IMR-90 (cell line): Measurements from ENCODE around the gene QTRT2. TPM values are rescaled to one million over a fixed set of nuclear protein-coding genes. Genes with fewer than 3 reads are reported as not detected.

ENCODE experiments used
- ATAC-seq: fragments of 200-7000 bp; cut with Tn5 transposase; 2 replicates; pipeline ENCODE4 v1.9.1; 2020; ENCODE audit warnings: low read depth, mild to moderate bottlenecking, moderate library complexity
- BruUV-seq: library from RNA; stranded (reverse); fragments of 400-500 nt; replicated peaks from 2 replicates; lab custom pipeline; 2021; lab: Mats Ljungman, UMichigan
- CTCF ChIA-PET: fragments of 300-600 bp; formaldehyde crosslinking; extraction: SDS; loops from one replicate; lab custom pipeline; 2021; ENCODE audit warnings: antibody characterized with exemption; lab: Yijun Ruan, JAX
- POLR2A ChIA-PET: fragments of 300-600 bp; sonication (Branson Sonifier 250); formaldehyde crosslinking; loops from one replicate; lab custom pipeline; 2022; ENCODE audit warnings: antibody characterized with exemption; ENCODE audit not compliant: unreplicated experiment; lab: Charles Lee
- DNase-seq: peaks from one replicate; pipeline ENCODE4 v3.0.0; 2013
- H2AFZ ChIP-seq: replicated peaks from 2 replicates; pipeline ENCODE3; 2013; ENCODE audit warnings: low read length, mild to moderate bottlenecking; ENCODE audit not compliant: poor library complexity
- H2AK5ac ChIP-seq: 2 replicates; pipeline ENCODE4 v1.6.1; 2013; ENCODE audit warnings: low read depth, low read length, inconsistent platforms
- H2AK9ac ChIP-seq: replicated peaks from 2 replicates; pipeline ENCODE3; 2013; ENCODE audit warnings: mild to moderate bottlenecking, low read depth, low read length, moderate library complexity; ENCODE audit not compliant: poor library complexity
- H2BK120ac ChIP-seq: 2 replicates; pipeline ENCODE4 v1.6.1; 2013; ENCODE audit warnings: low read depth, low read length, inconsistent platforms
- H2BK15ac ChIP-seq: 3 replicates; pipeline ENCODE4 v1.6.1; 2013; ENCODE audit warnings: low read depth, low read length, inconsistent platforms
- H2BK20ac ChIP-seq: 2 replicates; pipeline ENCODE4 v1.6.1; 2013; ENCODE audit warnings: low read depth, mild to moderate bottlenecking, inconsistent platforms, low read length, moderate library complexity
- H2BK5ac ChIP-seq: 2 replicates; pipeline ENCODE4 v1.6.1; 2013; ENCODE audit warnings: mild to moderate bottlenecking, low read depth, low read length, inconsistent platforms; ENCODE audit not compliant: poor library complexity, severe bottlenecking
- H3K14ac ChIP-seq: replicated peaks from 2 replicates; pipeline ENCODE4 v1.6.1; 2013; ENCODE audit warnings: low read depth, low read length, inconsistent platforms
- H3K18ac ChIP-seq: 2 replicates; pipeline ENCODE4 v1.6.1; 2013; ENCODE audit warnings: low read depth, low read length, control low read depth
- H3K23ac ChIP-seq: 2 replicates; pipeline ENCODE4 v1.6.1; 2013; ENCODE audit warnings: low read depth, low read length, inconsistent platforms
- H3K27ac ChIP-seq: 2 replicates; pipeline ENCODE4 v1.5.1; 2013; ENCODE audit warnings: mild to moderate bottlenecking, control low read depth, low read length; ENCODE audit not compliant: insufficient read depth
- H3K27me3 ChIP-seq: 2 replicates; pipeline ENCODE4 v1.6.1; 2013; ENCODE audit warnings: low read length; ENCODE audit not compliant: control insufficient read depth, insufficient read depth
- H3K36me3 ChIP-seq: 2 replicates; pipeline ENCODE4 v1.6.1; 2013; ENCODE audit warnings: low read length, mixed read lengths; ENCODE audit not compliant: control insufficient read depth, insufficient read depth
- H3K4ac ChIP-seq: 2 replicates; pipeline ENCODE4 v1.6.1; 2013; ENCODE audit warnings: low read depth, low read length, inconsistent platforms
- H3K4me1 ChIP-seq: 2 replicates; pipeline ENCODE4 v1.6.1; 2013; ENCODE audit warnings: low read length, mixed read lengths; ENCODE audit not compliant: control insufficient read depth, insufficient read depth
- H3K4me2 ChIP-seq: 2 replicates; pipeline ENCODE4 v1.6.1; 2013; ENCODE audit warnings: low read depth, mild to moderate bottlenecking, control low read depth, low read length, moderate library complexity
- H3K4me3 ChIP-seq: 2 replicates; pipeline ENCODE4 v1.5.1; 2013; ENCODE audit warnings: low read depth, mild to moderate bottlenecking, control low read depth, low read length, moderate library complexity; ENCODE audit not compliant: insufficient read depth
- H3K56ac ChIP-seq: 2 replicates; pipeline ENCODE4 v1.6.1; 2013; ENCODE audit warnings: low read length, inconsistent platforms; ENCODE audit not compliant: insufficient read depth; ENCODE audit errors: extremely low read depth
- H3K79me1 ChIP-seq, 2 experiments: 2 replicates each; pipeline ENCODE4 v1.6.1; 2013; ENCODE audit warnings: low read length in 2 of 2, inconsistent platforms in 1 of 2, low read depth in 1 of 2
- H3K9ac ChIP-seq: 2 replicates; pipeline ENCODE4 v1.6.1; 2013; ENCODE audit warnings: low read depth, low read length, control low read depth
- H3K9me1 ChIP-seq: 2 replicates; pipeline ENCODE4 v1.6.1; 2013; ENCODE audit warnings: low read length, inconsistent platforms; ENCODE audit not compliant: insufficient read depth
- H3K9me3 ChIP-seq: 2 replicates; pipeline ENCODE4 v1.6.1; 2013; ENCODE audit warnings: low read length; ENCODE audit not compliant: control insufficient read depth, insufficient read depth
- H4K20me1 ChIP-seq: 2 replicates; pipeline ENCODE4 v1.6.1; 2013; ENCODE audit warnings: low read length, inconsistent platforms; ENCODE audit not compliant: insufficient read depth
- H4K5ac ChIP-seq: 2 replicates; pipeline ENCODE4 v1.6.1; 2013; ENCODE audit warnings: mild to moderate bottlenecking, low read depth, low read length, control low read depth
- H4K8ac ChIP-seq, 2 experiments: 2 replicates each; pipeline ENCODE4 v1.6.1; 2013; ENCODE audit warnings: low read depth in 2 of 2, low read length in 2 of 2, control low read depth in 1 of 2, inconsistent platforms in 1 of 2
- H4K91ac ChIP-seq: 2 replicates; pipeline ENCODE4 v1.6.1; 2013; ENCODE audit warnings: low read depth, low read length, inconsistent platforms; ENCODE audit not compliant: insufficient read depth
- CEBPB ChIP-seq: IDR thresholded peaks from 2 replicates; pipeline ENCODE4 v1.6.1; 2012; ENCODE audit warnings: low read depth, low read length, improper control_type of control experiment
- CTCF ChIP-seq: conservative IDR thresholded peaks from 2 replicates; pipeline ENCODE4 v1.5.1; 2012; ENCODE audit warnings: mild to moderate bottlenecking, low read depth, low read length, improper control_type of control experiment
- ELK1 ChIP-seq: fragments of 150-350 bp; IDR thresholded peaks from 2 replicates; pipeline ENCODE4 v1.6.1; 2016; ENCODE audit warnings: low read depth, mild to moderate bottlenecking, low read length, moderate library complexity, borderline replicate concordance
- FOS ChIP-seq: fragments of 150-350 bp; IDR thresholded peaks from 2 replicates; pipeline ENCODE4 v1.6.1; 2016; ENCODE audit warnings: low read depth, low read length
- MAZ ChIP-seq: IDR thresholded peaks from 2 replicates; pipeline ENCODE4 v1.6.1; 2012; ENCODE audit warnings: low read depth, mild to moderate bottlenecking, low read length, improper control_type of control experiment, moderate library complexity, borderline replicate concordance
- MXI1 ChIP-seq: IDR thresholded peaks from 2 replicates; pipeline ENCODE4 v1.6.1; 2012; ENCODE audit warnings: low read depth, mild to moderate bottlenecking, low read length, moderate library complexity, borderline replicate concordance
- NFE2L2 ChIP-seq: fragments of 150-350 bp; IDR thresholded peaks from 2 replicates; pipeline ENCODE4 v1.6.1; 2016; ENCODE audit warnings: low read depth, mild to moderate bottlenecking, low read length
- POLR2A ChIP-seq: IDR thresholded peaks from 2 replicates; pipeline ENCODE4 v1.6.1; 2012; ENCODE audit warnings: mild to moderate bottlenecking, low read depth, low read length
- RCOR1 ChIP-seq: IDR thresholded peaks from 2 replicates; pipeline ENCODE4 v1.6.1; 2012; ENCODE audit warnings: mild to moderate bottlenecking, low read length, improper control_type of control experiment; ENCODE audit not compliant: insufficient replicate concordance
- RFX5 ChIP-seq: IDR thresholded peaks from 2 replicates; pipeline ENCODE4 v1.8.0; 2012; ENCODE audit warnings: low read depth, mild to moderate bottlenecking, low read length, moderate library complexity
- SMC3 ChIP-seq: fragments of 150-350 bp; IDR thresholded peaks from 2 replicates; pipeline ENCODE4 v1.6.1; 2016; ENCODE audit warnings: low read depth, mild to moderate bottlenecking, antibody characterized with exemption, low read length, moderate library complexity
- USF2 ChIP-seq: fragments of 150-350 bp; IDR thresholded peaks from 2 replicates; pipeline ENCODE4 v1.6.1; 2017; ENCODE audit warnings: mild to moderate bottlenecking, antibody characterized with exemption, low read length, low read depth
- WGBS, 2 experiments: methylation state at CpG; one replicate each; pipeline versions ENCODE4 v1.1.5 to v1.1.7; 2013; ENCODE audit warnings: missing lambda C conversion rate in 2 of 2; ENCODE audit not compliant: insufficient read length in 1 of 2; ENCODE audit errors: extremely low coverage in 2 of 2; 5-methylcytosine and 5-hydroxymethylcytosine counted together
- dilution Hi-C: fragments of 300-500 bp; cut with HindIII; formaldehyde crosslinking; loops from one replicate; pipeline ENCODE4 v1.14.3; 2018; ENCODE audit warnings: low sequenced_read_pairs; ENCODE audit not compliant: unreplicated experiment
- in situ Hi-C: fragments of 300-500 bp; cut with MboI; formaldehyde crosslinking; loops from 3 replicates; pipeline ENCODE4 v1.14.3; 2019; ENCODE audit warnings: low sequenced_read_pairs, inconsistent platforms, mixed read lengths
- intact Hi-C: fragments of 100-400 bp; cut with micrococcal nuclease; formaldehyde crosslinking; loops from 2 replicates; pipeline ENCODE4 v1.10.0; 2022
- polyA plus RNA-seq, 3 experiments: library from polyadenylated mRNA; depleted of rRNA; stranded (reverse); fragments of >200 nt; gene quantifications; 2 replicates each; pipeline ENCODE4 v1.2.3, GENCODE V29; 2012; ENCODE audit warnings: low replicate concordance in 1 of 3
- total RNA-seq: library from RNA; depleted of rRNA; stranded (reverse); fragments of >200 nt; gene quantifications from 2 replicates; pipeline ENCODE4 v1.2.3, GENCODE V29; 2012

QTRT2 gene
- total and polyA plus RNA-seq, 2 of the 4 experiments (the other 2 are of a cell fraction): 7.3 to 15.6 TPM

- DNase-seq (peak; percentile 14), ATAC-seq (no peak)
- H4K5ac ChIP-seq: no peak overlapping the region
- H3K9ac ChIP-seq: no peak overlapping the region
- H4K8ac ChIP-seq: no peak overlapping the region
- H2BK5ac ChIP-seq: no peak overlapping the region
- H3K27me3 ChIP-seq: no peaks in the 10 kb centered on the region
- WGBS, 2 experiments: 73% methylated on average over 3 of the region's 8 CpGs; no CpG with 5 or more reads in 1 of the 2 experiments
- H3K9me3 ChIP-seq: no peaks in the 10 kb centered on the region
- H3K14ac ChIP-seq: no peak overlapping the region
- no peak overlapping the region for H2BK20ac ChIP-seq
- no peak overlapping the region for H3K4me3 ChIP-seq
- no peak for TF ChIP-seq MAZ
- no peak for TF ChIP-seq ELK1
- TF ChIP-seq MXI1: no peak
- no peak for TF ChIP-seq CEBPB
- TF ChIP-seq RCOR1: no peak
- no peak for TF ChIP-seq RFX5
- TF ChIP-seq USF2: no peak
- TF ChIP-seq SMC3: no peak
- TF ChIP-seq POLR2A: no peak
- no peak for TF ChIP-seq CTCF
- no peak for TF ChIP-seq NFE2L2
- TF ChIP-seq FOS: no peak
- CTCF ChIA-PET: interaction anchor here (0.6 kb wide), 2 partner anchors 95 to 146 kb away, joined by 3 to 6 read pairs; no protein-coding TSS in a partner anchor
- H3K56ac ChIP-seq: no peak overlapping the region
- peaks cover 13 to 53% of the 10 kb centered on the region in 2 experiments; a peak in 3 of 4 replicates for H3K79me1 ChIP-seq
- H2BK120ac ChIP-seq: no peak overlapping the region
- H2AK5ac ChIP-seq: no peak overlapping the region
- H3K4ac ChIP-seq: no peak overlapping the region
- no peak overlapping the region for H4K91ac ChIP-seq
- no peak overlapping the region for H3K27ac ChIP-seq
- no peaks in the 10 kb centered on the region for H3K4me1 ChIP-seq
- POLR2A ChIA-PET: no interaction called here
- H2AFZ ChIP-seq: no peak overlapping the region
- no peak overlapping the region for H3K23ac ChIP-seq
- H2BK15ac ChIP-seq: no peak overlapping the region
- dilution Hi-C loops (no loop called here), in situ Hi-C loops (no loop called here), intact Hi-C loops (loop anchor here (5.0 to 10.0 kb wide), 2 partner anchors 221 to 314 kb away; partner anchors contain the start of genes ATP6V1A, GRAMD1C and NAA50)
- H3K4me2 ChIP-seq: no peak overlapping the region
- no peak overlapping the region for H3K18ac ChIP-seq
- H2AK9ac ChIP-seq: no peak overlapping the region
- no peaks in the 10 kb centered on the region for H4K20me1 ChIP-seq
- H3K36me3 ChIP-seq: no peaks in the 10 kb centered on the region
- no peaks in the 10 kb centered on the region for H3K9me1 ChIP-seq
- no TSS peak for BruUV-seq
These were observed 2.1 kb downstream of the QTRT2 start for GRCh38 chr3:114058646-114059045.
